Limb (tissue), 2 donors: ENCODE results near the gene ADGRG3.
A peak's percentile ranks its signal among the peaks of the same experiment; 100 is the strongest.

Experiments used
- DNase-seq, 2 donors: peaks; one replicate each; pipeline ENCODE4 v3.0.0-alpha.2; 2016; ENCODE audit errors: extremely low spot score in 2 of 2

The ADGRG3 gene

DNA sequence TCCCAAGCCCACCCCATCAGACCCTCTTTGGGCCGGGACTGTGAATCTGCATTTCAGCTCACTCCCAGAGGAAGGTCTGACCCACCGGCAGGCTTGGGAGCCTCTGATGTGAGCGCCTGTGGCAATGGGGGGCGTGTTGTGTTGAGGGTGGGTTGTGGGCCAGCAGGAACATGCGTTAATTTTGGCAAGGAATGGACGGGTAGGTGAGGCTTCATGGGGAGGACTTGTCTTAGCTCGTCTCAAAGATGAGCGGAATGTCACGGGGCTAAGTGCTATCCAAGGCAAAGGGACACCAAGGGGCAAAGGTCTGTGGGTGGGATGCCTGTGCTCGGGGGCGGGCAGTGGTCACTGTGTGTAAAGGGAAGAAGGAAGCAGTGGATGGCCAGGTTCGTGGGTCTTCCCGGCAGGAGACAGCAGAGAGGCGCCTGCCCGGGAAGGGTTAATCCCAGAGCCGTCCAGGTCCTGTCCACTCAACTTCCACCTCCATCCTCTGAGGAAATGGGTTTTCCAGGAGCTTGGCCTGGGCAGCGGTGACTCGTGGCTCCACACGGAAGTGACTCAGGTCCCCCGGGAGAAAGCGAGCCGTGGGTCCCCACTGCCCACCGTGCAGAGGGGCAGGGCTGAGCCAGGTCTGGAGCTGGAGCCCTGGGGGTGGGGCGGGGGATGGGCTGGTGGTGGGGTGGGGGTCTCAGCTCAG, 22.3 kb upstream of the ADGRG3 start:
- DNase-seq: no peak

DNA sequence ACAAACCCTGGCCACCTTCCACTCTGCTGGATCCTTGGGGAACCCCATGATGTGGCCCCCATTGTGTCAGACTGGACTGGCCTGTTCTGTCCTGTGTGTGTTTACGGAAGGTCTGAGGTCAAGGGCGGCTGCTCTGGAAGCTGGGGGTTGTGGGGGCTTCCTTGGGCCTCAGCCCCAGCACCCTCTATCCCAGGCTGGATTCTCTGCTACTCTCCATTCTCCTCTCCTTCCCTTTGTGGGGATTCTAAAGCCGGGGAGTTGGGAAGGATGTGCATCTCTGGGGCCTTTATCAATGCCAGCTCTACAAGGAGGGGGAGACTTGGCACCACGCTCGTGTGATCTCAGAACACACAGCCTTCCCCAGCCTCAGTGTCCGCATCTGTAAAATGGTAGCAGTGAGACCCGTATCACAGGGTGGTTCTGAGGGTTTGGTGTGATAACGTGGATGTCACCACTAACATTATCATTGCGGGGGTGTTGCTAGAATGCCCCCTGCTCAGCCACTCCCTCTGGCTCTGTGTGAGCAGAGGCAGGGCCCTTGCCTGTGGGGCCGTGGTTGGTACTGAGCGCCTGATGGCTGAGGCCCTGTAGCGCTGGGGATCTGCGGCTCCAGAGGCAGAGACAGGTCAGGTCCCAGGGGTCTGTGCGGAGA, 21.6 kb upstream of the ADGRG3 start:
- DNase-seq: no peak

DNA sequence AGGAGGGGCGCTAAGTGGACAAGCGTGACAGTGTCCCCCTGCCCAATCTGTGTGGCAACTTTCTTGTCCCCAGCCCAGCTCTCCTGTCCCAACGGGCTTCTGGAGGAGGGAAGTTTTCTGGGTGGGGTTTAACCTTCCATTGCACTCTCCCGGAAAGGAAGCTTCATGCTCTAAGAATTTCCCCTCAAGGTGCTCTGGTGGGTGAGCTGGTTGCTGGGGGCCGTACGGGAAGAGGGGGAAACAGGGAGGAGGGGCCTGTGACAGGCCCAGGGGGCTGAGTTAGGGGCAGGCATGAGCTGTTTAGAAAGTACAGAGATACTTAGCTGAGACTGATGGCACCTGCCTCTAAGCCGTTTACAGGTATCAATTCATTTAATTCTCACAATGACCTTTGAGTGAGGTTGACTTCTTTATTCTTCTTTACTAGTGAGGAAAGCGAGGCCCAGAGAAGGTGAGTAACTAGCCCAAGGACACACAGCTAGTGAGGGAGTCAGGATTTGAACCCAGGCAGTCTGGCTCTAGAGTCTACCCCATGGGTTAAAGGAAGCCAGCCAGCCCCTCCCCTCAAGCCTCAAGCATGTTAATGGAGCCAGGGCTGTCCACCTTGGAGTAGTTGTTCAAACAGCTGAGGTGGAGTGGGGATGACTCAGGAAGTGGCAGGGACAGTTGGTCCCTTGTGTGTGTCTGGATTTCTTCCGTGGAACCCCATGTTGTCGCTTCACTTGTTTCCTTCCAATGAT, 20.8 kb upstream of the ADGRG3 start:
- DNase-seq: no peak

DNA sequence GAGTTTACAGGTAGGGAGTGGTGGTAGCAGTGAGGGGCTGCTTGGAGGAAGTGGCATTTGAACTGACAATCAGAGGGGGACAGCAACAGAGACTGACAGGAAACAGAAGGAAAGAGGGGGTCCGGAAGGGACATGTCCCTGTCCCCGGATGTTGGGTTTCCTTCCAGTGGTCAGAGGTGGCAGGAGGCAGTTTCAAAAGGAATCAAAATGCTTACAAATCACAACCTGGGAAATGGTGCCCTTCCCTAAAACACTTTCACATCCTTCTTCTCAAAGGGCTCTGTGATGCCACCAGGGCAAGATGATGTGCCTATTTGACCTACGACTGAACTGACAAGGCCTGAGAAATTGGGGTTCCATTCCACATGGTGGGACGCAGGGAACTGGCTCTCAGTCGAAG, 20.0 kb upstream of the ADGRG3 start:
- no peak for DNase-seq

DNA sequence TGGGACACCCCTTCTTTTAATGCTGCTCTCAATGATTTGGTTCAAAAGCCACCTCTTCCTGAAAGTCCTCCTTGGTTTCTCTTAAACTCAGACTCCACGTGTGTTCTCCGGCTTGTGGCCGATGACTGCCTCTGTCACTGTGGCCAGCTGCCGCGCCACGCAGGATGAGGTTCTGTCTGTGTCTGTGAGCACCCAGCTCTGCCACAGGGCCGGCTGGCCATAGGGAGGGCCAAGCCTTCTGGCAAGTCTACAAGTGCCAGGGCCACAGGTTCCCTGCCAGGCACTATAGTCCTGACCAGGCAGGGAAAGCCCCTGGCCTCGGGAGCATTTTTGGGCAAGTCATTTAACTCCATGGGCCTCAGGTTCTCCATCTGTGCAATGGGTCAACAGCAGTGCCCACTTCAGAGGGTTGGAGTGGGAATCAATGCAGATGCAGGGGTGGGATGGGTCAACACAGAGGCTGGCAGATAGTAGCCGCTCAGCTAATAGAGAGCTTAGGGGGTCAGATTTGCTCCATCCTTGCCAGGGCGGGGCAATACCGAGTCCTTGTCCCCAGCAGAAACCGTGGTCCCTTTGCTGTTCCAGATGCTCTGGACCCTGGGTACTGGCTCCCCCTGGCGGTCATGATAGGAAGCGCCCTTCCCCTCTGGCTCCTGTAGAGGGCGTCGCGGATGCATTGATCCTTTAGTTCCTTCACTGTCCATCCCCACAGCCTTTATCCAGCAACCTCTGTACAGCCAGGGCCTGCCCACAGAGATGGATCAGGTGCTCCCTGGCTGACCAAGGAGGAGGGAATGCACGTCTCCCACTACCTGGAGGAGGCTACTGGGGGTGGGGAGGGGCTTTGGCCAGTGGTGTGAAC, 19.3 kb upstream of the ADGRG3 start:
- peak; percentile 73 to 87 for DNase-seq

DNA sequence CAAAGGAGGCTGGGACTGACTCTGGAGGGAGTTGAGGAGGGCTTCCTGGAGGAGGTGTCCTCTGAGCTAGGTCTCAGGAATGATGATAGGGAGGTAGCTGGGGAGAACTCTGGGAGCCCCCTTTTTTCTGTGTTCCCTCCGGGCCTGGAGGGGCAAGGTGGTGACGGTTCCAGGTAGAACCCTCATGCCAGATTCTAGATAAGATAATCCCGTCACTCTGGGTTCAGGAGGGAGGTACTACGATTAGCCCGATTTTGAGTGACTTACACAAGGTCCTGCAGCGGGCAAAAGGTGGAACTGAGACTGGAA, 18.7 kb upstream of the ADGRG3 start:
- no peak for DNase-seq

DNA sequence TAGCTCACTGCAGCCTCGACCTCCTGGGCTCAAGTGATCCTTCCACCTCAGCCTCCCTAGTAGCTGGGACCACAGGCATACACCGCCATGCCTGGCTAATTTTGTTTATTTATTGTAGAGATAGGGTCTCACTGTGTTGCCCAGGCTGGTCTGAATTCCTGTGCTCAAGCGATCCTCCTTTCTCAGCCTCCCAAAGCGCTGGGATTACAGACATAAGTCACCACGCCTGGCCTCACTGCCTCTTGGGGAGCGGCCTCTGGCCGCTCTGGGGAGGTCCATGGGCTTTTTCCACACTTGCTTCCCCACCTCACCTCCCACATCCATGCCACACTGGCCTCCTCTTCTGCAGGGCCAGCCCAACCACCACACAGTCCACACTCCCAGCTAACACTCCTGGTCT, 18.3 kb upstream of the ADGRG3 start:
- no peak for DNase-seq

DNA sequence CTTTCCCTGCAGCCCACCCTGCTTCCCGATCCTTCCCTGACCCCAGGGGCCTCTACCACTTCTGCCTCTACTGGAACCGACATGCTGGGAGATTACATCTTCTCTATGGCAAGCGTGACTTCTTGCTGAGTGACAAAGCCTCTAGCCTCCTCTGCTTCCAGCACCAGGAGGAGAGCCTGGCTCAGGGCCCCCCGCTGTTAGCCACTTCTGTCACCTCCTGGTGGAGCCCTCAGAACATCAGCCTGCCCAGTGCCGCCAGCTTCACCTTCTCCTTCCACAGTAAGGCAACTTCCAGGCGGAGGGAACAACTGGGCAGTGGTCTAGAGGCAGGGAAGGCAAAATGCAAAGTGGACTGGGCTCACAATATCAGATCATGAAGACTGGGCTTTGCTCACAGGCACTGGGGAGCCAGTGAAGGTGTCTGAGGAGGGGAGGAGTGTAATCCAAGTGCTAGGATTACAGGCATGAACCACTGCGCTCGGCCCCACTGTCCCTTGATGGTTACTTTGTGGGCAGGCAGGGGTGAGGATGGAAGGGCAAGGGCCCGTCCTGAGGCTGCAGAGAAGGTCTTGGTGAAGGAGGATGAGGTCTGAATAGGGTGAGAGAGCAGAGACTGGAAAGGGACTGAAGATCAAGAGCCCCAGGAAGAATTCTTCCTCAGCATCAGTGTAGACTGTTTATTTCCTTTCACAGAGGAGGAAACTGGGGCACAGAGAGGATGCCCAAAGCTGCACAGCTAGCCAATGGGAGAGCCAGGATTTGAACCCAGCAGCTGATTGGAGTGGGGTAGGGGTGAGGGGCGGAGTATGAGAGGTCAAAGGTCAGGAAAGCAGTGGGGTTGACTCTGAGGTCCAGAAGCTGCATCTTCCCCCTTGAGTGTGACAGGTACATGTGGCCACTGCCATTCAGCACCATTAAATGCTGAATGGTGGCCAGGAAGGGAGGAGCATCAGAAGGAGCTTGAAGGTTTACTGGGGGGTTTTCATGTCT, 16.5 kb upstream of the ADGRG3 start:
- no peak for DNase-seq

DNA sequence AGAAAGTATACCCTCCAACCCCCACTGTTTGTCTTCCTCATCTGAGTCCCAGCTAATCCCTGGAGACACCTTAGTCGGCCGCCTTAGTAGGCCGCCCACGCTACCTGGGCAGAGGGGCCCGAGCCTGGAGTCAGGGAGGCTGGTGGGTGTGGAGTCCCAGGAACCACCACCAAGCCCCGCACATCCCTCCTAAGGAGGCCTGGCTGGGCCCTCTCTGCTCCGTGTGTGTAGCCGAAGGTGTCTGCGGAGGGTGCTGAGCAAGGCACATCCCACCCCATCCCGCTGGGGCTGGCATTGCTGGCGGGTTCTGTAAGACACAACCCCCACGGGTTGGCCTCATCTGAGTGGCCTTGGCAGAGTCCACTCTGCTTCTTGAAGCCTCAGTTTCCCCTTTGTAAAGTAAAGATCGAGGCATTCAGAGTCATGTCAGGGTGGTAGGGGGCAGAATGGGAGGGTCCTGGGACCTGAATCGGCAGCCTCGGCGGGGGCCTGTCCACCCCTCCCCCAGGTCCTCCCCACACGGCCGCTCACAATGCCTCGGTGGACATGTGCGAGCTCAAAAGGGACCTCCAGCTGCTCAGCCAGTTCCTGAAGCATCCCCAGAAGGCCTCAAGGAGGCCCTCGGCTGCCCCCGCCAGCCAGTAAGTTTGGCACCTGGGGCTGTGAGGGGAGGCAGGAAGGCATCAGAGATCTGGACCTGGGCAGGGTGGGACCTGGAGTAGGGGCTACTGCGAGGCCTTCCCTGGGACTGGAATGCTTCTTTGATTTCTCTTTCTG, 15.2 kb upstream of the ADGRG3 start:
- DNase-seq: no peak

DNA sequence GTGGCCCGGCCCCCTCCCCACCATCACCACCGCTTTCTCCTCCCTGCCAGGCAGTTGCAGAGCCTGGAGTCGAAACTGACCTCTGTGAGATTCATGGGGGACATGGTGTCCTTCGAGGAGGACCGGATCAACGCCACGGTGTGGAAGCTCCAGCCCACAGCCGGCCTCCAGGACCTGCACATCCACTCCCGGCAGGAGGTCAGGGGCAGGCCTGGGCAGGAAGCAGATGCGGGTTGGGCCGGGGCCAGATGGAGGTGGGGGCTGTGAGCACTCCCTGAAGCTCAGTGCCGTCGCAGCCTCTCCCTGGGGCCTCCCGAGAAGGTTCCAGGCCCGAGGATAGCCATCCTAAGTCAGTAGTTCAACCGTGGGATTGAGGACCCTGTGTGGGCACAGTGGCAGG, 14.2 kb upstream of the ADGRG3 start:
- DNase-seq: no peak

DNA sequence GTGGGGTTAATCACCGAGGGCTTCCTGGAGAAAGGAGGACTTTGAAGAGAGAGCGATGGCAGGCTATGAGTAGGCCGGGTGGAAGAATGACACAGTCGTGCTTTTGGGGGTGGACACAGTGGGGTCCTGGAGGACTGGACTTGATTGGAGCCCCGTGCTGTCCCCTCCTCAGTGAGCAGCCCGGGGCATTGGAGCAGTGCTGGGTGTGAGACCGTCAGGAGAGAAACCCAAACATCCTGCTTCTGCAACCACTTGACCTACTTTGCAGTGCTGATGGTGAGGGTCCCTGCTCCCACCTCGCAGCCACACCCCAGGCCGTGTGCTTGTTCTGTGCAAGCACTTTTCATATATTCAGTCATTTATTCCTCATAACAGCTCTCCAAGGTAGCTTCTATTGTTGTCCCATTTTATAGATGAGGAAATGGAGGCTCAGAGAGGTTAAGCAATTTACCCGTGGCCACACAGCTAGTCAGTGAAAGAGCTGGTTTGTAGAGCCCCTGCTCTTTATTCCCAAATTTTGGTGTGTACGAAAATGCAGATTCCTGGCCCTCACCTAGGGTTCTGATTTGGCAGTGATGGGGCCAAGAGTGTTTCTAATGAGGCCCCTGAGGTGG, 11.7 kb upstream of the ADGRG3 start:
- no peak for DNase-seq

DNA sequence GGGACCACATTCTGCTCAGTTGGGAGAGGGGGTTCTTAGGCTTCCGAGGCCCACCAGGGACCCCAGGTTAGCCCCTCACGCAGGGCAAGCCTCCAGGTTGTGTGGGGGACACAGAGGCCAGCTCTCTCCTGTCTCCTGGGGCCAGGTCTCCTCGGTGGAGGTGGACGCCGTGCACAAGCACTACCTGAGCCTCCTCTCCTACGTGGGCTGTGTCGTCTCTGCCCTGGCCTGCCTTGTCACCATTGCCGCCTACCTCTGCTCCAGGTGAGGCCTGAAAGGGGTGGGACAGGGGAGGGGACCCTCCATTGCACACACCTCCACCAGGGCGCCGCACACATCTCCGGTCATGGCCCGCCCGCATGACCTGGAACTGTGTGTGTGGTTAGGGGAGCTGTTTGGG, 10.9 kb upstream of the ADGRG3 start:
- no peak for DNase-seq

DNA sequence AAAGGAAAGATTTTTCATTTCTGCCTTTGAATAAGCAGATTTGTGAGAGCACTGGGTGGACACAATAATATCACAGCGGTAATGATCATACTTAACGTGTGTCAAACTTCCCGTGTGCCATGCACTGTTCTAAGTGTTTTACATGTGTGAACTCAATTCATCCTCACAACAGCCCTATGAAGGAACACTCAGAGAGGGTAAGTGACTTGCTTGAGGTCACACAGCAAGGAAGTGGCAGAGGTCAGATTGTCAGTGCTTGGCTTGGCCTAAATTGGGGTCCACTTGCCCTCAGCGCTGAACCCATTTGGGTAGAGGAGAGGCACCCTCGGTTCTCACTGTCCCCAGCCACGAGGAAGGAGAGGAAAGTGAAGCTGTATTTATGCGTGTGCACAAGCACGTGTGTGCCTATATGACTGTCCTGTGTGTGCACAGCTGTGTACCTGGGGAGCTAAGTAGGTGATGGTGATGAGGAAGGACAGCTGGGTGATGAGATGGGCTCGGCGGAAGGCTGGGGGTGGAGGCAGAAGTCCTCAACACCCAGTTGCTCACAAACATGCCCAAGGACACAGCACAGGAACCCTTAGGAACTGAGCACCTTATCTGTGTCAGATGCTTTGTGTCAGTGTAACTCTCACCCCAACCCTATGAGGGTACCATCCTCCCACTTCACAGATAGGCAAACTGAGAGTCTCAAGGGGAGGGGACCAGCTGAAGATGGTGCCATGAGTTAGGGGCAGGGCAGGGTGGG, 9.8 kb upstream of the ADGRG3 start:
- no peak for DNase-seq

DNA sequence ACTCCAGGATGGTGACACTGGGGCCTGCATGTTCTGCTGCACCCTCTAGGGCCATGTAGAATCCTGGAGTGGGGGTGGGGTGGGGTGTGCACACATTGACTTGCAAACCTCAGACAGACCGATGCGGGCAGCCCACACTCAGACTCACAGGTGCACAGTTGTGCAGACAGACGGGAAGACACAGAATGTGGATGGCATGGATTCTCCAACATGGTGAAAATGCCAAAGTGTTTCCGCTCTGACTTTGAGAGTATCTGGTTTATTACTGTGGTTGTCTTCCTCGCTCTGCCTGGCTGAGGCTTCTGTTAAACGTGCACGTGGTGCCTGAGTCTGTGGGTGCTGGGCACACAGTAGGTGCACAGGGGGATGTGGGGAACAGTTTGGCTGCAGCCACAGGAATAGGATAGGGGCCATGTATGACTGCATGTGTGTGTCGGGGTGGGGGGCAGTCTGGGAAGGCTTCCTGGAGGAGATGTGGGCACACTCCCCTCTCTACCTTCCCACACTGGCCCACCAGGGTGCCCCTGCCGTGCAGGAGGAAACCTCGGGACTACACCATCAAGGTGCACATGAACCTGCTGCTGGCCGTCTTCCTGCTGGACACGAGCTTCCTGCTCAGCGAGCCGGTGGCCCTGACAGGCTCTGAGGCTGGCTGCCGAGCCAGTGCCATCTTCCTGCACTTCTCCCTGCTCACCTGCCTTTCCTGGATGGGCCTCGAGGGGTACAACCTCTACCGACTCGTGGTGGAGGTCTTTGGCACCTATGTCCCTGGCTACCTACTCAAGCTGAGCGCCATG, 9.0 kb upstream of the ADGRG3 start:
- DNase-seq: no peak

DNA sequence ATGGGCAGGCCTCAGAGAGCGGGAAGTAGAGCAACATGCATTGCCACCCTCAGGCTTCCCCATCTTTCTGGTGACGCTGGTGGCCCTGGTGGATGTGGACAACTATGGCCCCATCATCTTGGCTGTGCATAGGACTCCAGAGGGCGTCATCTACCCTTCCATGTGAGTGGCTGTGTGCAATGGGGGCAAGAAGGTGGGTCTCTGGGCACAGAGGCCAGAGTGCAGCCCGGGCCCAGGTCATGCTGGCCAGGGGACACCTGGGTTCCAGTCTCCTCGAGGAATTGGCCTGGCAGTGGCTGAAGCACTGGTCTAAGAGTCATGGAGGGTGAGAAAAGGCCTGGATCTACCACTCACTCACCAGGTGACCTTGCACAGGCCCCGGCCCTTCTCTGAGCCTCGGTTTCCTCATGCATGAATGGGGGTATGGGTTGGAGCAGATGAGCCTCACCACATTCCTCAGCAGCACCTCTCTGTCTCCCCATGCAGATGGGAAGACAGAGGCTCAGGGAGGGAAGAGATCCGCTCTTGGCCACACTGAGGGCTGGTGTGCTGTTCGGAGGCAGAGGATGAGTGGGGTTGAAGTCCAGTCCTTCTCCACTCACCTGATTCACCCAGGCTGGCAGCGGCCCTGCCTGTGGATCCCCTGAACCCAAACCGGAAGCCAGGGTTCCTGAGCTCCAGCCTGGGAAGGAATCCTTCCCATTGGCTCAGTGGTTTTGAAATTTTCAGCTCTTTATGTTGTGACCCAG, 7.2 kb upstream of the ADGRG3 start:
- DNase-seq: no peak

DNA sequence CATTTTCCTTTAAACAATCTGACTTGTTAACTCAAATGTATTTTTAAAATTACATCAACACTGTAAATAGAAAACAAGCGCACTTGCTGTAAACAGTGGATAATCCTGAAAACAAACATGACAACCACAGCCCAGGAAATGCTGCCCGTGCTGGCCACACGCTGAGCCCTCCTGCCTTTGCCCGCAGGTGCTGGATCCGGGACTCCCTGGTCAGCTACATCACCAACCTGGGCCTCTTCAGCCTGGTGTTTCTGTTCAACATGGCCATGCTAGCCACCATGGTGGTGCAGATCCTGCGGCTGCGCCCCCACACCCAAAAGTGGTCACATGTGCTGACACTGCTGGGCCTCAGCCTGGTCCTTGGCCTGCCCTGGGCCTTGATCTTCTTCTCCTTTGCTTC, 6.6 kb upstream of the ADGRG3 start:
- no peak for DNase-seq
